ENCODE data around the gene TBK1. TPM values are rescaled to one million over a fixed set of nuclear protein-coding genes. Genes with fewer than 3 reads are reported as not detected.

Gene TBK1
- total RNA-seq, 1 experiment from 2014 or later = 15.9 TPM

GRCh38 chr12:64469455-64470142 lies 17.7 kb downstream of the TBK1 start (continued):
- TF ChIP-seq, protein P1, sequence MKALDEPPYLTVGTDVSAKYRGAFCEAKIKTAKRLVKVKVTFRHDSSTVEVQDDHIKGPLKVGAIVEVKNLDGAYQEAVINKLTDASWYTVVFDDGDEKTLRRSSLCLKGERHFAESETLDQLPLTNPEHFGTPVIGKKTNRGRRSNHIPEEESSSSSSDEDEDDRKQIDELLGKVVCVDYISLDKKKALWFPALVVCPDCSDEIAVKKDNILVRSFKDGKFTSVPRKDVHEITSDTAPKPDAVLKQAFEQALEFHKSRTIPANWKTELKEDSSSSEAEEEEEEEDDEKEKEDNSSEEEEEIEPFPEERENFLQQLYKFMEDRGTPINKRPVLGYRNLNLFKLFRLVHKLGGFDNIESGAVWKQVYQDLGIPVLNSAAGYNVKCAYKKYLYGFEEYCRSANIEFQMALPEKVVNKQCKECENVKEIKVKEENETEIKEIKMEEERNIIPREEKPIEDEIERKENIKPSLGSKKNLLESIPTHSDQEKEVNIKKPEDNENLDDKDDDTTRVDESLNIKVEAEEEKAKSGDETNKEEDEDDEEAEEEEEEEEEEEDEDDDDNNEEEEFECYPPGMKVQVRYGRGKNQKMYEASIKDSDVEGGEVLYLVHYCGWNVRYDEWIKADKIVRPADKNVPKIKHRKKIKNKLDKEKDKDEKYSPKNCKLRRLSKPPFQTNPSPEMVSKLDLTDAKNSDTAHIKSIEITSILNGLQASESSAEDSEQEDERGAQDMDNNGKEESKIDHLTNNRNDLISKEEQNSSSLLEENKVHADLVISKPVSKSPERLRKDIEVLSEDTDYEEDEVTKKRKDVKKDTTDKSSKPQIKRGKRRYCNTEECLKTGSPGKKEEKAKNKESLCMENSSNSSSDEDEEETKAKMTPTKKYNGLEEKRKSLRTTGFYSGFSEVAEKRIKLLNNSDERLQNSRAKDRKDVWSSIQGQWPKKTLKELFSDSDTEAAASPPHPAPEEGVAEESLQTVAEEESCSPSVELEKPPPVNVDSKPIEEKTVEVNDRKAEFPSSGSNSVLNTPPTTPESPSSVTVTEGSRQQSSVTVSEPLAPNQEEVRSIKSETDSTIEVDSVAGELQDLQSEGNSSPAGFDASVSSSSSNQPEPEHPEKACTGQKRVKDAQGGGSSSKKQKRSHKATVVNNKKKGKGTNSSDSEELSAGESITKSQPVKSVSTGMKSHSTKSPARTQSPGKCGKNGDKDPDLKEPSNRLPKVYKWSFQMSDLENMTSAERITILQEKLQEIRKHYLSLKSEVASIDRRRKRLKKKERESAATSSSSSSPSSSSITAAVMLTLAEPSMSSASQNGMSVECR (CRISPR knock-in tag; IDR thresholded peaks at IDR 0.05; ENCODE audit: borderline replicate concordance) = no peak
- TF ChIP-seq ZMAT4 (CRISPR knock-in tag; IDR thresholded peaks at IDR 0.05) (no peak), ATF1 (CRISPR knock-in tag; IDR thresholded peaks at IDR 0.05) (no peak), ZNF317 (CRISPR knock-in tag; IDR thresholded peaks at IDR 0.05; ENCODE audit: borderline replicate concordance, low read depth) (no peak), ZNF671 (CRISPR knock-in tag; IDR thresholded peaks at IDR 0.05) (no peak)

- no peak for ATAC-seq
- H3K27me3 Mint-ChIP-seq (ENCODE audit: low read depth) = no peaks in the 10 kb centered on the region
- ChIA-PET CTCF (no interaction called here), POLR2A (no interaction called here)
- H3K27ac Mint-ChIP-seq = no peak overlapping the region
- H3K4me1 Mint-ChIP-seq = no peaks in the 10 kb centered on the region
- no peak overlapping the region for H3K4me3 Mint-ChIP-seq
- DNase-seq (ENCODE audit: low spot score) = no peak
- H3K36me3 Mint-ChIP-seq = peaks cover 51% of the 10 kb centered on the region
- peaks cover 8% of the 10 kb centered on the region for H3K9me3 Mint-ChIP-seq
- TF ChIP-seq SMAD4 (CRISPR knock-in tag; IDR thresholded peaks at IDR 0.05) = no peak
- no peak for TF ChIP-seq IRF2 (CRISPR knock-in tag; IDR thresholded peaks at IDR 0.05; ENCODE audit: borderline replicate concordance, low read depth)
- TF ChIP-seq, protein P2, sequence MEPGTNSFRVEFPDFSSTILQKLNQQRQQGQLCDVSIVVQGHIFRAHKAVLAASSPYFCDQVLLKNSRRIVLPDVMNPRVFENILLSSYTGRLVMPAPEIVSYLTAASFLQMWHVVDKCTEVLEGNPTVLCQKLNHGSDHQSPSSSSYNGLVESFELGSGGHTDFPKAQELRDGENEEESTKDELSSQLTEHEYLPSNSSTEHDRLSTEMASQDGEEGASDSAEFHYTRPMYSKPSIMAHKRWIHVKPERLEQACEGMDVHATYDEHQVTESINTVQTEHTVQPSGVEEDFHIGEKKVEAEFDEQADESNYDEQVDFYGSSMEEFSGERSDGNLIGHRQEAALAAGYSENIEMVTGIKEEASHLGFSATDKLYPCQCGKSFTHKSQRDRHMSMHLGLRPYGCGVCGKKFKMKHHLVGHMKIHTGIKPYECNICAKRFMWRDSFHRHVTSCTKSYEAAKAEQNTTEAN (CRISPR knock-in tag; IDR thresholded peaks at IDR 0.05) = no peak
- TF ChIP-seq, protein P1 (CRISPR knock-in tag; IDR thresholded peaks at IDR 0.05; ENCODE audit: borderline replicate concordance) = no peak
- TF ChIP-seq AR (CRISPR knock-in tag; IDR thresholded peaks at IDR 0.05) = no peak
- TF ChIP-seq MAX (CRISPR knock-in tag; IDR thresholded peaks at IDR 0.05) = no peak
- TF ChIP-seq FOXP1 (CRISPR knock-in tag; IDR thresholded peaks at IDR 0.05; ENCODE audit: borderline replicate concordance) = no peak
- TF ChIP-seq MYBL2 (CRISPR knock-in tag; IDR thresholded peaks at IDR 0.05) = no peak
- TF ChIP-seq, protein P3, sequence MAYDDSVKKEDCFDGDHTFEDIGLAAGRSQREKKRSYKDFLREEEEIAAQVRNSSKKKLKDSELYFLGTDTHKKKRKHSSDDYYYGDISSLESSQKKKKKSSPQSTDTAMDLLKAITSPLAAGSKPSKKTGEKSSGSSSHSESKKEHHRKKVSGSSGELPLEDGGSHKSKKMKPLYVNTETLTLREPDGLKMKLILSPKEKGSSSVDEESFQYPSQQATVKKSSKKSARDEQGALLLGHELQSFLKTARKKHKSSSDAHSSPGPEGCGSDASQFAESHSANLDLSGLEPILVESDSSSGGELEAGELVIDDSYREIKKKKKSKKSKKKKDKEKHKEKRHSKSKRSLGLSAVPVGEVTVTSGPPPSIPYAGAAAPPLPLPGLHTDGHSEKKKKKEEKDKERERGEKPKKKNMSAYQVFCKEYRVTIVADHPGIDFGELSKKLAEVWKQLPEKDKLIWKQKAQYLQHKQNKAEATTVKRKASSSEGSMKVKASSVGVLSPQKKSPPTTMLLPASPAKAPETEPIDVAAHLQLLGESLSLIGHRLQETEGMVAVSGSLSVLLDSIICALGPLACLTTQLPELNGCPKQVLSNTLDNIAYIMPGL (CRISPR knock-in tag; IDR thresholded peaks at IDR 0.05) = no peak
- TF ChIP-seq, protein P4, sequence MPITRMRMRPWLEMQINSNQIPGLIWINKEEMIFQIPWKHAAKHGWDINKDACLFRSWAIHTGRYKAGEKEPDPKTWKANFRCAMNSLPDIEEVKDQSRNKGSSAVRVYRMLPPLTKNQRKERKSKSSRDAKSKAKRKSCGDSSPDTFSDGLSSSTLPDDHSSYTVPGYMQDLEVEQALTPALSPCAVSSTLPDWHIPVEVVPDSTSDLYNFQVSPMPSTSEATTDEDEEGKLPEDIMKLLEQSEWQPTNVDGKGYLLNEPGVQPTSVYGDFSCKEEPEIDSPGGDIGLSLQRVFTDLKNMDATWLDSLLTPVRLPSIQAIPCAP (CRISPR knock-in tag; IDR thresholded peaks at IDR 0.05) = no peak
- TF ChIP-seq ZNF425 (CRISPR knock-in tag; conservative IDR thresholded peaks at IDR 0.05) = no peak
These were observed 18.6 kb downstream of the TBK1 start for GRCh38 chr12:64470495-64470894.
